Panc1 (cell line): ENCODE measurements around the gene CDC14B. TPM values are rescaled to one million over a fixed set of nuclear protein-coding genes. Genes with fewer than 3 reads are reported as not detected.

Experiments
- ATAC-seq: fragments of 200-7000 bp; cut with Tn5 transposase; 2 replicates; pipeline ENCODE4 v1.9.1; 2020; ENCODE audit warnings: mild to moderate bottlenecking, moderate library complexity
- BruUV-seq: library from RNA; stranded (reverse); fragments of 400-500 nt; replicated peaks from 2 replicates; lab custom pipeline; 2021; lab: Mats Ljungman, UMichigan
- CTCF ChIA-PET: fragments of 300-600 bp; sonication (Branson Sonifier 250); formaldehyde crosslinking; loops from one replicate; lab custom pipeline; 2022; ENCODE audit warnings: antibody characterized with exemption; lab: Charles Lee
- POLR2A ChIA-PET: fragments of 300-600 bp; sonication (Branson Sonifier 250); formaldehyde crosslinking; loops from one replicate; lab custom pipeline; 2022; ENCODE audit warnings: antibody characterized with exemption; lab: Charles Lee
- DNase-seq: peaks from one replicate; pipeline ENCODE4 v3.0.0-alpha.2; 2010; ENCODE audit warnings: low read depth, low spot score
- H3K27ac ChIP-seq: 2 replicates; pipeline ENCODE4 v1.5.1; 2011; ENCODE audit warnings: mild to moderate bottlenecking, low read length, inconsistent platforms
- H3K27me3 ChIP-seq: fragments of 200-500 bp; sonication (Bioruptor generic); 2 replicates; pipeline ENCODE4 v1.6.0; 2014; ENCODE audit warnings: low read length, inconsistent platforms; ENCODE audit not compliant: control insufficient read depth, insufficient read depth
- H3K36me3 ChIP-seq: fragments of 200-500 bp; sonication (Bioruptor generic); 2 replicates; pipeline ENCODE4 v1.5.1; 2014; ENCODE audit warnings: inconsistent platforms, mild to moderate bottlenecking, low read length, moderate library complexity; ENCODE audit not compliant: control insufficient read depth, insufficient read depth
- H3K4me1 ChIP-seq: 2 replicates; pipeline ENCODE4 v1.5.1; 2011; ENCODE audit warnings: inconsistent platforms, mild to moderate bottlenecking, low read length, moderate library complexity; ENCODE audit not compliant: control insufficient read depth, insufficient read depth
- H3K4me3 ChIP-seq, 2 experiments: 2 replicates each; pipeline ENCODE4 v1.5.1; 2011 to 2012; ENCODE audit warnings: low read depth in 2 of 2, low read length in 2 of 2, mild to moderate bottlenecking in 2 of 2, inconsistent platforms in 1 of 2, moderate library complexity in 1 of 2
- H3K9me3 ChIP-seq: fragments of 200-500 bp; sonication (Bioruptor generic); 2 replicates; pipeline ENCODE4 v1.5.1; 2014; ENCODE audit warnings: low read depth, mild to moderate bottlenecking, inconsistent platforms, low read length, moderate library complexity; ENCODE audit not compliant: control insufficient read depth, insufficient read depth
- POLR2AphosphoS5 ChIP-seq: IDR thresholded peaks from 2 replicates; pipeline ENCODE4 v1.6.1; 2012; ENCODE audit warnings: mild to moderate bottlenecking, low read depth, low read length, moderate library complexity
- SIN3A ChIP-seq: IDR thresholded peaks from 2 replicates; pipeline ENCODE4 v1.6.1; 2012; ENCODE audit warnings: low read depth, mild to moderate bottlenecking, low read length, moderate library complexity, borderline replicate concordance; ENCODE audit not compliant: insufficient read depth
- TCF7L2 ChIP-seq: IDR thresholded peaks from 2 replicates; pipeline ENCODE4 v1.6.1; 2011; ENCODE audit warnings: mild to moderate bottlenecking, low read depth, low read length, inconsistent platforms
- in situ Hi-C: cut with HindIII; loops from 2 replicates; pipeline ENCODE4 v1.10.0; 2016; ENCODE audit warnings: low sequenced_read_pairs, low pct_unique_long_range_greater_than_20kb
- intact Hi-C: fragments of 100-400 bp; cut with micrococcal nuclease; formaldehyde crosslinking; loops from one replicate; pipeline ENCODE4 v1.10.0; 2022; ENCODE audit not compliant: unreplicated experiment
- total RNA-seq: library from RNA; stranded (reverse); gene quantifications from one replicate; pipeline ENCODE4 v1.2.1, GENCODE V29; 2021; ENCODE audit not compliant: unreplicated experiment
- TF ChIP-seq, protein P1 (sequence below), 2 experiments: IDR thresholded peaks; 2 replicates each; pipeline ENCODE4 v1.6.1; 2011 to 2012; ENCODE audit warnings: low read depth in 2 of 2, control low read depth in 1 of 2, low read length in 1 of 2, mild to moderate bottlenecking in 1 of 2, moderate library complexity in 1 of 2; ENCODE audit not compliant: insufficient read depth in 1 of 2
- TF ChIP-seq, protein P2 (sequence below): fragments of 450-650 bp; IDR thresholded peaks from 2 replicates; pipeline ENCODE4 v1.5.1; 2017; ENCODE audit warnings: mild to moderate bottlenecking

Gene CDC14B
- total RNA-seq, 1 experiment from 2014 or later: 11.8 TPM

DNA sequence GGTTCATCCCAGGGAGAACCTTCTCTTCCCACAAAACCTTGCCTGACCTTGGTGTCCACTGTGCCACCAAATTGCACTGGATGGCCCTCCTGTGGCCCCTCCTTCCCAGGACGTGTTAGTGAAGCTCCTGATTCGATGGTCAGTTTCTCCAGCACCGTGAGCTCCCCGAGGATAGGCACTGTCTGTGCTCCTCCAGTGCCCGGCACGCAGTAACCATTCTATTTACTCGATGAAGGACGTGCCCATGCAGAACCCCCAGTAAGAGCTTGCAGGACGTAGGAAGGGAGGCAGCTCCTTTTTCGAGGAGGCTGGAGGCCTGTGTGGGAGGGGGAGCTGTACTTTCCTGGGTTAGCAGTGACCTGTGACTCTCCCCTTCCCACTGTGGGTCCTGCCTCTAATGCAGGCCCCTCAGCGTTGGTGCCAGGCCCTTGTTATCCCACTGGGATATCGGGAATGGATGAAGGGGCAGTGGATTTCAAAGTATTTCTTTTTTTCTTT, 130.1 kb downstream of the CDC14B start:
- TF ChIP-seq, protein P1, sequence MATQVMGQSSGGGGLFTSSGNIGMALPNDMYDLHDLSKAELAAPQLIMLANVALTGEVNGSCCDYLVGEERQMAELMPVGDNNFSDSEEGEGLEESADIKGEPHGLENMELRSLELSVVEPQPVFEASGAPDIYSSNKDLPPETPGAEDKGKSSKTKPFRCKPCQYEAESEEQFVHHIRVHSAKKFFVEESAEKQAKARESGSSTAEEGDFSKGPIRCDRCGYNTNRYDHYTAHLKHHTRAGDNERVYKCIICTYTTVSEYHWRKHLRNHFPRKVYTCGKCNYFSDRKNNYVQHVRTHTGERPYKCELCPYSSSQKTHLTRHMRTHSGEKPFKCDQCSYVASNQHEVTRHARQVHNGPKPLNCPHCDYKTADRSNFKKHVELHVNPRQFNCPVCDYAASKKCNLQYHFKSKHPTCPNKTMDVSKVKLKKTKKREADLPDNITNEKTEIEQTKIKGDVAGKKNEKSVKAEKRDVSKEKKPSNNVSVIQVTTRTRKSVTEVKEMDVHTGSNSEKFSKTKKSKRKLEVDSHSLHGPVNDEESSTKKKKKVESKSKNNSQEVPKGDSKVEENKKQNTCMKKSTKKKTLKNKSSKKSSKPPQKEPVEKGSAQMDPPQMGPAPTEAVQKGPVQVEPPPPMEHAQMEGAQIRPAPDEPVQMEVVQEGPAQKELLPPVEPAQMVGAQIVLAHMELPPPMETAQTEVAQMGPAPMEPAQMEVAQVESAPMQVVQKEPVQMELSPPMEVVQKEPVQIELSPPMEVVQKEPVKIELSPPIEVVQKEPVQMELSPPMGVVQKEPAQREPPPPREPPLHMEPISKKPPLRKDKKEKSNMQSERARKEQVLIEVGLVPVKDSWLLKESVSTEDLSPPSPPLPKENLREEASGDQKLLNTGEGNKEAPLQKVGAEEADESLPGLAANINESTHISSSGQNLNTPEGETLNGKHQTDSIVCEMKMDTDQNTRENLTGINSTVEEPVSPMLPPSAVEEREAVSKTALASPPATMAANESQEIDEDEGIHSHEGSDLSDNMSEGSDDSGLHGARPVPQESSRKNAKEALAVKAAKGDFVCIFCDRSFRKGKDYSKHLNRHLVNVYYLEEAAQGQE (IDR thresholded peaks at IDR 0.05; ENCODE audit: insufficient read depth in 1 of 2, low read depth in 2 of 2, low read length in 1 of 2): no peak
- TF ChIP-seq TCF7L2: no peak
- TF ChIP-seq SIN3A: no peak
- TF ChIP-seq, protein P2, sequence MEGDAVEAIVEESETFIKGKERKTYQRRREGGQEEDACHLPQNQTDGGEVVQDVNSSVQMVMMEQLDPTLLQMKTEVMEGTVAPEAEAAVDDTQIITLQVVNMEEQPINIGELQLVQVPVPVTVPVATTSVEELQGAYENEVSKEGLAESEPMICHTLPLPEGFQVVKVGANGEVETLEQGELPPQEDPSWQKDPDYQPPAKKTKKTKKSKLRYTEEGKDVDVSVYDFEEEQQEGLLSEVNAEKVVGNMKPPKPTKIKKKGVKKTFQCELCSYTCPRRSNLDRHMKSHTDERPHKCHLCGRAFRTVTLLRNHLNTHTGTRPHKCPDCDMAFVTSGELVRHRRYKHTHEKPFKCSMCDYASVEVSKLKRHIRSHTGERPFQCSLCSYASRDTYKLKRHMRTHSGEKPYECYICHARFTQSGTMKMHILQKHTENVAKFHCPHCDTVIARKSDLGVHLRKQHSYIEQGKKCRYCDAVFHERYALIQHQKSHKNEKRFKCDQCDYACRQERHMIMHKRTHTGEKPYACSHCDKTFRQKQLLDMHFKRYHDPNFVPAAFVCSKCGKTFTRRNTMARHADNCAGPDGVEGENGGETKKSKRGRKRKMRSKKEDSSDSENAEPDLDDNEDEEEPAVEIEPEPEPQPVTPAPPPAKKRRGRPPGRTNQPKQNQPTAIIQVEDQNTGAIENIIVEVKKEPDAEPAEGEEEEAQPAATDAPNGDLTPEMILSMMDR: no peak
- no peak for TF ChIP-seq POLR2AphosphoS5
- ATAC-seq (no peak), DNase-seq (no peak)
- intact Hi-C loops (no loop called here), in situ Hi-C loops (no loop called here)
- H3K9me3 ChIP-seq: no peaks in the 10 kb centered on the region
- H3K4me1 ChIP-seq: no peaks in the 10 kb centered on the region; the same call in 1 of the 2 replicates
- H3K36me3 ChIP-seq: peaks cover 13% of the 10 kb centered on the region
- no peak overlapping the region for H3K4me3 ChIP-seq
- no peak overlapping the region for H3K27ac ChIP-seq
- ChIA-PET CTCF (no interaction called here), POLR2A (no interaction called here)
- H3K27me3 ChIP-seq: no peaks in the 10 kb centered on the region
- BruUV-seq: no TSS peak

DNA sequence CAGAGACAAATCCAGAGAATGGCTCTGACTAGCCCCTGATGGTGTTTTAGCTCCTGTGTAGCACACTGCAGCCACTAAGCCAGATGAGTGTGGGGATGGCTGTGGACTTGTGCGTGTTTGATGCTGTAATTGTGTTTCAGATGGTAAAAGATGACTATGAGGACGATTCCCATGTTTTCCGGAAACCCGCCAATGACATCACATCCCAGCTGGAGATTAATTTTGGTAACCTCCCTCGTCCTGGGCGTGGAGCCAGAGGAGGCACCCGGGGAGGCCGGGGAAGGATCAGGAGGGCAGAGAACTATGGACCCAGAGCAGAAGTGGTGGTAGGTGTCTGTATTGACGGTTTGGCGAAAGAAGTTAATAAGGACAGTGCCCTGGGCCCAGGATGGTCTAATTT, 131.7 kb downstream of the CDC14B start:
- BruUV-seq: no TSS peak
- DNase-seq (no peak), ATAC-seq (no peak)
- in situ Hi-C loops (no loop called here), intact Hi-C loops (no loop called here)
- CTCF ChIA-PET: no interaction called here
- H3K4me3 ChIP-seq: no peak overlapping the region
- TF ChIP-seq, protein P1 (IDR thresholded peaks at IDR 0.05; ENCODE audit: insufficient read depth in 1 of 2, low read depth in 2 of 2, low read length in 1 of 2): no peak
- TF ChIP-seq, protein P2: no peak
- TF ChIP-seq POLR2AphosphoS5: no peak
- no peak for TF ChIP-seq SIN3A
- no peak for TF ChIP-seq TCF7L2
- H3K4me1 ChIP-seq: no peaks in the 10 kb centered on the region; the same call in 1 of the 2 replicates
- H3K9me3 ChIP-seq: no peaks in the 10 kb centered on the region
- POLR2A ChIA-PET: no interaction called here
- H3K36me3 ChIP-seq: peaks cover 14% of the 10 kb centered on the region
- H3K27me3 ChIP-seq: no peaks in the 10 kb centered on the region
- no peak overlapping the region for H3K27ac ChIP-seq
